HEK293 (cell line): ENCODE results near the gene SLC25A25.

Source experiments
- EGR2 ChIP-seq: fragments of 450-650 bp; formaldehyde crosslinking; IDR thresholded peaks from 2 replicates; pipeline ENCODE4 v1.5.1; 2016; ENCODE audit warnings: low read depth, missing biosample characterization, missing genetic modification characterization
- KLF10 ChIP-seq: fragments of 450-650 bp; IDR thresholded peaks from 2 replicates; pipeline ENCODE4 v1.5.1; 2018; ENCODE audit warnings: missing biosample characterization, mild to moderate bottlenecking, missing genetic modification characterization
- TCF7L2 ChIP-seq: IDR thresholded peaks from 2 replicates; pipeline ENCODE4 v1.6.1; 2011; ENCODE audit warnings: low read depth, mild to moderate bottlenecking, inconsistent platforms, low read length, moderate library complexity, borderline replicate concordance
- YY2 ChIP-seq: fragments of 450-650 bp; formaldehyde crosslinking; IDR thresholded peaks from 2 replicates; pipeline ENCODE4 v1.5.1; 2016; ENCODE audit warnings: missing biosample characterization, missing genetic modification characterization
- ZEB2 ChIP-seq: fragments of 450-650 bp; formaldehyde crosslinking; IDR thresholded peaks from 2 replicates; pipeline ENCODE4 v1.5.1; 2016; ENCODE audit warnings: missing biosample characterization, missing genetic modification characterization
- ZFHX2 ChIP-seq: fragments of 450-650 bp; formaldehyde crosslinking; conservative IDR thresholded peaks from 2 replicates; pipeline ENCODE4 v1.5.1; 2016; ENCODE audit warnings: missing biosample characterization, missing genetic modification characterization
- ZNF138 ChIP-seq: fragments of 450-650 bp; formaldehyde crosslinking; IDR thresholded peaks from 2 replicates; pipeline ENCODE4 v1.5.1; 2016; ENCODE audit warnings: missing biosample characterization, missing genetic modification characterization, borderline replicate concordance
- ZNF157 ChIP-seq: fragments of 450-650 bp; formaldehyde crosslinking; IDR thresholded peaks from 2 replicates; pipeline ENCODE4 v1.5.1; 2016; ENCODE audit warnings: missing biosample characterization, missing genetic modification characterization
- ZNF169 ChIP-seq: fragments of 450-650 bp; formaldehyde crosslinking; IDR thresholded peaks from 2 replicates; pipeline ENCODE4 v1.5.1; 2016; ENCODE audit warnings: missing biosample characterization, missing genetic modification characterization
- ZNF354C ChIP-seq: fragments of 450-650 bp; formaldehyde crosslinking; IDR thresholded peaks from 2 replicates; pipeline ENCODE4 v1.5.1; 2016; ENCODE audit warnings: missing biosample characterization, missing genetic modification characterization, low read depth, borderline replicate concordance
- ZNF416 ChIP-seq: fragments of 450-650 bp; formaldehyde crosslinking; IDR thresholded peaks from 2 replicates; pipeline ENCODE4 v1.5.1; 2016; ENCODE audit warnings: missing biosample characterization, missing genetic modification characterization
- ZNF423 ChIP-seq: fragments of 450-650 bp; formaldehyde crosslinking; IDR thresholded peaks from 2 replicates; pipeline ENCODE4 v1.5.1; 2016; ENCODE audit warnings: missing biosample characterization, missing genetic modification characterization
- ZNF433 ChIP-seq: fragments of 450-650 bp; formaldehyde crosslinking; IDR thresholded peaks from 2 replicates; pipeline ENCODE4 v1.5.1; 2016; ENCODE audit warnings: missing biosample characterization, missing genetic modification characterization, low read depth
- ZNF48 ChIP-seq: fragments of 450-650 bp; formaldehyde crosslinking; IDR thresholded peaks from 2 replicates; pipeline ENCODE4 v1.5.1; 2016; ENCODE audit warnings: missing biosample characterization, missing genetic modification characterization
- ZNF530 ChIP-seq: fragments of 450-650 bp; formaldehyde crosslinking; IDR thresholded peaks from 2 replicates; pipeline ENCODE4 v1.5.1; 2016; ENCODE audit warnings: low read depth, missing biosample characterization, missing genetic modification characterization
- ZNF544 ChIP-seq: fragments of 450-650 bp; formaldehyde crosslinking; IDR thresholded peaks from 2 replicates; pipeline ENCODE4 v1.5.0; 2017; ENCODE audit warnings: missing biosample characterization, missing genetic modification characterization
- ZNF555 ChIP-seq: fragments of 450-650 bp; formaldehyde crosslinking; conservative IDR thresholded peaks from 2 replicates; pipeline ENCODE4 v1.5.1; 2017; ENCODE audit warnings: missing biosample characterization, mild to moderate bottlenecking, missing genetic modification characterization, inconsistent platforms
- ZNF561 ChIP-seq: fragments of 450-650 bp; IDR thresholded peaks from 2 replicates; pipeline ENCODE4 v1.5.1; 2018; ENCODE audit warnings: missing biosample characterization, missing genetic modification characterization, borderline replicate concordance
- ZNF670 ChIP-seq: fragments of 450-650 bp; formaldehyde crosslinking; IDR thresholded peaks from 2 replicates; pipeline ENCODE4 v1.5.1; 2016; ENCODE audit warnings: missing biosample characterization, missing genetic modification characterization, low read depth
- TF ChIP-seq, protein P1 (sequence below): fragments of 450-650 bp; formaldehyde crosslinking; IDR thresholded peaks from 2 replicates; pipeline ENCODE4 v1.5.1; 2016; ENCODE audit warnings: missing biosample characterization, missing genetic modification characterization
- TF ChIP-seq, protein P2 (sequence below): fragments of 450-650 bp; formaldehyde crosslinking; IDR thresholded peaks from 2 replicates; pipeline ENCODE4 v1.5.1; 2016; ENCODE audit warnings: missing biosample characterization, missing genetic modification characterization
- TF ChIP-seq, protein P3 (sequence below): fragments of 450-650 bp; formaldehyde crosslinking; optimal IDR thresholded peaks from 2 replicates; pipeline ENCODE3; 2016; ENCODE audit warnings: missing biosample characterization, mild to moderate bottlenecking, missing genetic modification characterization
- TF ChIP-seq, protein P4 (sequence below): fragments of 450-650 bp; formaldehyde crosslinking; IDR thresholded peaks from 2 replicates; pipeline ENCODE4; 2016; ENCODE audit warnings: missing biosample characterization, missing genetic modification characterization
- TF ChIP-seq, protein P5 (sequence below): fragments of 450-650 bp; formaldehyde crosslinking; IDR thresholded peaks from 2 replicates; pipeline ENCODE4 v1.5.1; 2017; ENCODE audit warnings: missing biosample characterization, mild to moderate bottlenecking, missing genetic modification characterization, moderate library complexity
- TF ChIP-seq, protein P6 (sequence below): fragments of 450-650 bp; formaldehyde crosslinking; IDR thresholded peaks from 2 replicates; pipeline ENCODE4 v1.5.1; 2016; ENCODE audit warnings: missing biosample characterization, missing genetic modification characterization
- TF ChIP-seq, protein P7 (sequence below): fragments of 450-650 bp; formaldehyde crosslinking; IDR thresholded peaks from 2 replicates; pipeline ENCODE4 v1.5.1; 2016; ENCODE audit warnings: missing biosample characterization, missing genetic modification characterization, borderline replicate concordance

The SLC25A25 gene

DNA sequence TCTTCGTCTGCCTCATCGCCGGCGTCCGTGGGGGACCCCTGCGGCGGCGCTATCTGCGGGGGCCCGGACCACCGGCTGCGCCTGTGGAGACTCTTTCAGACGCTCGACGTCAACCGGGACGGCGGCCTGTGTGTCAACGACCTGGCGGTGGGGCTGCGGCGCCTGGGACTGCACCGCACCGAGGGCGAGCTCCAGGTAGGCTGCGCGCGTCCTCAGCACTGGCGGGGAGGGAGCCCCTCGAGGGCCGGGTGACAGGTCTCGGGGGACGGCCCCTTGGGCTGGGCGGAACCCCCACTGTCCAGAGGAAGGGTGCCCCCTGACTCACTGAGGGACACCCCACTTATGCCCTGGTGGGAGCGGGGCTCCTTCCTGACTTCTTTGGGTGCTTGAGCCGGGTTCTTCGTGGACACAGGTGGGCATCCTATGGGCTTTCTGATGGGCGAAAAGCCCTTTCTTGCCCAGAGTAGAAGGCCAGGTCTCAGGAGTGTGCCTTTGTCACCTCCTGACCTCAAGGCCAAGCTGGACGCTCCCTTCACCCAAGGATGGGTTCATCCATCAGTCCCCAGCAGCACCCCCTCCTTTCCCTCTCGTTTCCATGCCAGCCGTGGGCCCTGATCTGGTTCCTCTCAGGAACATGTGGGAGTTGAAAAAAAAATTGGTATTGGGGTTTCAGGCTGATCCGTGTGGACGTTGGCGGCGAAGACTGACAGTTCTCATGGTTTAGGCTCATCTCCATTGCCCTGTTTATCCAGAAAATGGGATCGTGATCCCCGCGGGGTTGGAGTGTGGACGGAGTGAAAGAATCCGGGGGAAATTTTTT is 564 bp downstream of the SLC25A25 start (continued):
- TF ChIP-seq, protein P1, sequence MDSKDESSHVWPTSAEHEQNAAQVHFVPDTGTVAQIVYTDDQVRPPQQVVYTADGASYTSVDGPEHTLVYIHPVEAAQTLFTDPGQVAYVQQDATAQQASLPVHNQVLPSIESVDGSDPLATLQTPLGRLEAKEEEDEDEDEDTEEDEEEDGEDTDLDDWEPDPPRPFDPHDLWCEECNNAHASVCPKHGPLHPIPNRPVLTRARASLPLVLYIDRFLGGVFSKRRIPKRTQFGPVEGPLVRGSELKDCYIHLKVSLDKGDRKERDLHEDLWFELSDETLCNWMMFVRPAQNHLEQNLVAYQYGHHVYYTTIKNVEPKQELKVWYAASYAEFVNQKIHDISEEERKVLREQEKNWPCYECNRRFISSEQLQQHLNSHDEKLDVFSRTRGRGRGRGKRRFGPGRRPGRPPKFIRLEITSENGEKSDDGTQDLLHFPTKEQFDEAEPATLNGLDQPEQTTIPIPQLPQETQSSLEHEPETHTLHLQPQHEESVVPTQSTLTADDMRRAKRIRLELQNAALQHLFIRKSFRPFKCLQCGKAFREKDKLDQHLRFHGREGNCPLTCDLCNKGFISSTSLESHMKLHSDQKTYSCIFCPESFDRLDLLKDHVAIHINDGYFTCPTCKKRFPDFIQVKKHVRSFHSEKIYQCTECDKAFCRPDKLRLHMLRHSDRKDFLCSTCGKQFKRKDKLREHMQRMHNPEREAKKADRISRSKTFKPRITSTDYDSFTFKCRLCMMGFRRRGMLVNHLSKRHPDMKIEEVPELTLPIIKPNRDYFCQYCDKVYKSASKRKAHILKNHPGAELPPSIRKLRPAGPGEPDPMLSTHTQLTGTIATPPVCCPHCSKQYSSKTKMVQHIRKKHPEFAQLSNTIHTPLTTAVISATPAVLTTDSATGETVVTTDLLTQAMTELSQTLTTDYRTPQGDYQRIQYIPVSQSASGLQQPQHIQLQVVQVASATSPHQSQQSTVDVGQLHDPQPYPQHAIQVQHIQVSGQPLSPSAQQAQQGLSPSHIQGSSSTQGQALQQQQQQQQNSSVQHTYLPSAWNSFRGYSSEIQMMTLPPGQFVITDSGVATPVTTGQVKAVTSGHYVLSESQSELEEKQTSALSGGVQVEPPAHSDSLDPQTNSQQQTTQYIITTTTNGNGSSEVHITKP (tag by site-specific recombination) = peak; percentile 93
- no peak for TF ChIP-seq TCF7L2
- TF ChIP-seq ZNF423 (tag by site-specific recombination) = peak; percentile 68; the same call in 1 of the 2 replicates
- TF ChIP-seq ZNF555 = no peak
- peak; percentile 2; the same call in 1 of the 2 replicates for TF ChIP-seq ZNF561 (tag by site-specific recombination)
- TF ChIP-seq, protein P2, sequence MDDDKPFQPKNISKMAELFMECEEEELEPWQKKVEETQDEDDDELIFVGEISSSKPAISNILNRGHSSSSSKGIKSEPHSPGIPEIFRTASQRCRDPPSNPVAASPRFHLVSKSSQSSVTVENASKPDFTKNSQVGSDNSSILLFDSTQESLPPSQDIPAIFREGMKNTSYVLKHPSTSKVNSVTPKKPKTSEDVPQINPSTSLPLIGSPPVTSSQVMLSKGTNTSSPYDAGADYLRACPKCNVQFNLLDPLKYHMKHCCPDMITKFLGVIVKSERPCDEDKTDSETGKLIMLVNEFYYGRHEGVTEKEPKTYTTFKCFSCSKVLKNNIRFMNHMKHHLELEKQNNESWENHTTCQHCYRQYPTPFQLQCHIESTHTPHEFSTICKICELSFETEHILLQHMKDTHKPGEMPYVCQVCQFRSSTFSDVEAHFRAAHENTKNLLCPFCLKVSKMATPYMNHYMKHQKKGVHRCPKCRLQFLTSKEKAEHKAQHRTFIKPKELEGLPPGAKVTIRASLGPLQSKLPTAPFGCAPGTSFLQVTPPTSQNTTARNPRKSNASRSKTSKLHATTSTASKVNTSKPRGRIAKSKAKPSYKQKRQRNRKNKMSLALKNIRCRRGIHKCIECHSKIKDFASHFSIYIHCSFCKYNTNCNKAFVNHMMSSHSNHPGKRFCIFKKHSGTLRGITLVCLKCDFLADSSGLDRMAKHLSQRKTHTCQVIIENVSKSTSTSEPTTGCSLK (tag by site-specific recombination) = no peak
- no peak for TF ChIP-seq ZNF530 (tag by site-specific recombination)
- no peak for TF ChIP-seq KLF10
- TF ChIP-seq ZNF416 = no peak
- no peak for TF ChIP-seq ZNF157 (tag by site-specific recombination)
- TF ChIP-seq, protein P3, sequence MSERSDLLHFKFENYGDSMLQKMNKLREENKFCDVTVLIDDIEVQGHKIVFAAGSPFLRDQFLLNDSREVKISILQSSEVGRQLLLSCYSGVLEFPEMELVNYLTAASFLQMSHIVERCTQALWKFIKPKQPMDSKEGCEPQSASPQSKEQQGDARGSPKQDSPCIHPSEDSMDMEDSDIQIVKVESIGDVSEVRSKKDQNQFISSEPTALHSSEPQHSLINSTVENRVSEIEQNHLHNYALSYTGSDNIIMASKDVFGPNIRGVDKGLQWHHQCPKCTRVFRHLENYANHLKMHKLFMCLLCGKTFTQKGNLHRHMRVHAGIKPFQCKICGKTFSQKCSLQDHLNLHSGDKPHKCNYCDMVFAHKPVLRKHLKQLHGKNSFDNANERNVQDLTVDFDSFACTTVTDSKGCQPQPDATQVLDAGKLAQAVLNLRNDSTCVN (tag by site-specific recombination) = peak; percentile 75
- TF ChIP-seq ZNF354C (tag by site-specific recombination) = no peak
- TF ChIP-seq, protein P4, sequence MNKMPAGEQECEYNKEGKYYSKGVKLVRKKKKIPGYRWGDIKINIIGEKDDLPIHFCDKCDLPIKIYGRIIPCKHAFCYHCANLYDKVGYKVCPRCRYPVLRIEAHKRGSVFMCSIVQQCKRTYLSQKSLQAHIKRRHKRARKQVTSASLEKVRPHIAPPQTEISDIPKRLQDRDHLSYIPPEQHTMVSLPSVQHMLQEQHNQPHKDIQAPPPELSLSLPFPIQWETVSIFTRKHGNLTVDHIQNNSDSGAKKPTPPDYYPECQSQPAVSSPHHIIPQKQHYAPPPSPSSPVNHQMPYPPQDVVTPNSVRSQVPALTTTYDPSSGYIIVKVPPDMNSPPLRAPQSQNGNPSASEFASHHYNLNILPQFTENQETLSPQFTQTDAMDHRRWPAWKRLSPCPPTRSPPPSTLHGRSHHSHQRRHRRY = no peak
- TF ChIP-seq, protein P5, sequence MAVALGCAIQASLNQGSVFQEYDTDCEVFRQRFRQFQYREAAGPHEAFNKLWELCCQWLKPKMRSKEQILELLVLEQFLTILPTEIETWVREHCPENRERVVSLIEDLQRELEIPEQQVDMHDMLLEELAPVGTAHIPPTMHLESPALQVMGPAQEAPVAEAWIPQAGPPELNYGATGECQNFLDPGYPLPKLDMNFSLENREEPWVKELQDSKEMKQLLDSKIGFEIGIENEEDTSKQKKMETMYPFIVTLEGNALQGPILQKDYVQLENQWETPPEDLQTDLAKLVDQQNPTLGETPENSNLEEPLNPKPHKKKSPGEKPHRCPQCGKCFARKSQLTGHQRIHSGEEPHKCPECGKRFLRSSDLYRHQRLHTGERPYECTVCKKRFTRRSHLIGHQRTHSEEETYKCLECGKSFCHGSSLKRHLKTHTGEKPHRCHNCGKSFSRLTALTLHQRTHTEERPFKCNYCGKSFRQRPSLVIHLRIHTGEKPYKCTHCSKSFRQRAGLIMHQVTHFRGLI = no peak
- TF ChIP-seq ZNF544 (tag by site-specific recombination) = no peak
- no peak for TF ChIP-seq ZNF433 (tag by site-specific recombination)
- 0 out of 2 replicates have a peak, but pooled peaks have one; percentile 24 for TF ChIP-seq ZEB2
- TF ChIP-seq EGR2 (tag by site-specific recombination) = peak; percentile 60
- TF ChIP-seq ZNF670 (tag by site-specific recombination) = no peak
- TF ChIP-seq YY2 = no peak
- no peak for TF ChIP-seq ZNF48 (tag by site-specific recombination)
- TF ChIP-seq, protein P6, sequence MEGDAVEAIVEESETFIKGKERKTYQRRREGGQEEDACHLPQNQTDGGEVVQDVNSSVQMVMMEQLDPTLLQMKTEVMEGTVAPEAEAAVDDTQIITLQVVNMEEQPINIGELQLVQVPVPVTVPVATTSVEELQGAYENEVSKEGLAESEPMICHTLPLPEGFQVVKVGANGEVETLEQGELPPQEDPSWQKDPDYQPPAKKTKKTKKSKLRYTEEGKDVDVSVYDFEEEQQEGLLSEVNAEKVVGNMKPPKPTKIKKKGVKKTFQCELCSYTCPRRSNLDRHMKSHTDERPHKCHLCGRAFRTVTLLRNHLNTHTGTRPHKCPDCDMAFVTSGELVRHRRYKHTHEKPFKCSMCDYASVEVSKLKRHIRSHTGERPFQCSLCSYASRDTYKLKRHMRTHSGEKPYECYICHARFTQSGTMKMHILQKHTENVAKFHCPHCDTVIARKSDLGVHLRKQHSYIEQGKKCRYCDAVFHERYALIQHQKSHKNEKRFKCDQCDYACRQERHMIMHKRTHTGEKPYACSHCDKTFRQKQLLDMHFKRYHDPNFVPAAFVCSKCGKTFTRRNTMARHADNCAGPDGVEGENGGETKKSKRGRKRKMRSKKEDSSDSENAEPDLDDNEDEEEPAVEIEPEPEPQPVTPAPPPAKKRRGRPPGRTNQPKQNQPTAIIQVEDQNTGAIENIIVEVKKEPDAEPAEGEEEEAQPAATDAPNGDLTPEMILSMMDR = peak; percentile 28; the same call in 1 of the 2 replicates
- peak; percentile 63 for TF ChIP-seq ZFHX2 (tag by site-specific recombination)
- no peak for TF ChIP-seq ZNF169 (tag by site-specific recombination)
- TF ChIP-seq ZNF138 (tag by site-specific recombination) = no peak
- TF ChIP-seq, protein P7, sequence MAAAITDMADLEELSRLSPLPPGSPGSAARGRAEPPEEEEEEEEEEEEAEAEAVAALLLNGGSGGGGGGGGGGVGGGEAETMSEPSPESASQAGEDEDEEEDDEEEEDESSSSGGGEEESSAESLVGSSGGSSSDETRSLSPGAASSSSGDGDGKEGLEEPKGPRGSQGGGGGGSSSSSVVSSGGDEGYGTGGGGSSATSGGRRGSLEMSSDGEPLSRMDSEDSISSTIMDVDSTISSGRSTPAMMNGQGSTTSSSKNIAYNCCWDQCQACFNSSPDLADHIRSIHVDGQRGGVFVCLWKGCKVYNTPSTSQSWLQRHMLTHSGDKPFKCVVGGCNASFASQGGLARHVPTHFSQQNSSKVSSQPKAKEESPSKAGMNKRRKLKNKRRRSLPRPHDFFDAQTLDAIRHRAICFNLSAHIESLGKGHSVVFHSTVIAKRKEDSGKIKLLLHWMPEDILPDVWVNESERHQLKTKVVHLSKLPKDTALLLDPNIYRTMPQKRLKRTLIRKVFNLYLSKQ (tag by site-specific recombination) = no peak
